ENCODE data around the gene SLC25A45.

SLC25A45 gene

GRCh38 chr11:65427691-65428577, 45.5 kb upstream of the SLC25A45 start:
- H3K4me3 ChIP-seq (ENCODE audit: low read depth, low read length), result peak overlapping the region; percentile 46
- TF ChIP-seq, protein P1, sequence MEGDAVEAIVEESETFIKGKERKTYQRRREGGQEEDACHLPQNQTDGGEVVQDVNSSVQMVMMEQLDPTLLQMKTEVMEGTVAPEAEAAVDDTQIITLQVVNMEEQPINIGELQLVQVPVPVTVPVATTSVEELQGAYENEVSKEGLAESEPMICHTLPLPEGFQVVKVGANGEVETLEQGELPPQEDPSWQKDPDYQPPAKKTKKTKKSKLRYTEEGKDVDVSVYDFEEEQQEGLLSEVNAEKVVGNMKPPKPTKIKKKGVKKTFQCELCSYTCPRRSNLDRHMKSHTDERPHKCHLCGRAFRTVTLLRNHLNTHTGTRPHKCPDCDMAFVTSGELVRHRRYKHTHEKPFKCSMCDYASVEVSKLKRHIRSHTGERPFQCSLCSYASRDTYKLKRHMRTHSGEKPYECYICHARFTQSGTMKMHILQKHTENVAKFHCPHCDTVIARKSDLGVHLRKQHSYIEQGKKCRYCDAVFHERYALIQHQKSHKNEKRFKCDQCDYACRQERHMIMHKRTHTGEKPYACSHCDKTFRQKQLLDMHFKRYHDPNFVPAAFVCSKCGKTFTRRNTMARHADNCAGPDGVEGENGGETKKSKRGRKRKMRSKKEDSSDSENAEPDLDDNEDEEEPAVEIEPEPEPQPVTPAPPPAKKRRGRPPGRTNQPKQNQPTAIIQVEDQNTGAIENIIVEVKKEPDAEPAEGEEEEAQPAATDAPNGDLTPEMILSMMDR (IDR thresholded peaks at IDR 0.05; ENCODE audit: borderline replicate concordance, insufficient read depth, low read depth, low read length), result no peak

- H3K4me3 ChIP-seq (ENCODE audit: low read depth, low read length), result peak overlapping the region; percentile 46
- TF ChIP-seq, protein P1 (IDR thresholded peaks at IDR 0.05; ENCODE audit: borderline replicate concordance, insufficient read depth, low read depth, low read length), result no peak
These were observed 44.6 kb upstream of the SLC25A45 start for GRCh38 chr11:65426839-65427690.

DNA sequence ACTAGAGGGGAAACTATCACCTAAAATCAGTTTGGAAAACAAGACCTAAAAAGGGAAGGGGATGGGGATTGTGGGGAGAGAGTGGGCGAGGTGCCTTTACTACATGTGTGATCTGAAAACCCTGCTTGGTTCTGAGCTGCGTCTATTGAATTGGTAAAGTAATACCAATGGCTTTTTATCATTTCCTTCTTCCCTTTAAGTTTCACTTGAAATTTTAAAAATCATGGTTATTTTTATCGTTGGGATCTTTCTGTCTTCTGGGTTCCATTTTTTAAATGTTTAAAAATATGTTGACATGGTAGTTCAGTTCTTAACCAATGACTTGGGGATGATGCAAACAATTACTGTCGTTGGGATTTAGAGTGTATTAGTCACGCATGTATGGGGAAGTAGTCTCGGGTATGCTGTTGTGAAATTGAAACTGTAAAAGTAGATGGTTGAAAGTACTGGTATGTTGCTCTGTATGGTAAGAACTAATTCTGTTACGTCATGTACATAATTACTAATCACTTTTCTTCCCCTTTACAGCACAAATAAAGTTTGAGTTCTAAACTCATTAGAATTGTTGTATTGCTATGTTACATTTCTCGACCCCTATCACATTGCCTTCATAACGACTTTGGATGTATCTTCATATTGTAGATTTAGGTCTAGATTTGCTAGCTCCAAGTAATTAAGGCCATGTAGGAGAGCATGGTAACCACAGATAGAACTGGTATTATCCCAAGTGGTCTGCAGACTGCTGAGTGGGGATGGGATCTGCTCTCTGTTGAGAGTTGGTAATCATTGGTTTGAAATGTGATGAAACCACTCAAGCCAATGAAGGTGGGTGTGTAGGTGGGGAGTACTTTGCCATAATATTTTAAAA, 43.8 kb upstream of the SLC25A45 start:
- TF ChIP-seq, protein P1 (IDR thresholded peaks at IDR 0.05; ENCODE audit: borderline replicate concordance, insufficient read depth, low read depth, low read length), result no peak
- peak overlapping the region; percentile 94 for H3K4me3 ChIP-seq (ENCODE audit: low read depth, low read length)

- TF ChIP-seq, protein P1 (IDR thresholded peaks at IDR 0.05; ENCODE audit: borderline replicate concordance, insufficient read depth, low read depth, low read length), result no peak
- H3K4me3 ChIP-seq (ENCODE audit: low read depth, low read length), result peak overlapping the region; percentile 94
These were observed 42.9 kb upstream of the SLC25A45 start for GRCh38 chr11:65425105-65425970.

DNA sequence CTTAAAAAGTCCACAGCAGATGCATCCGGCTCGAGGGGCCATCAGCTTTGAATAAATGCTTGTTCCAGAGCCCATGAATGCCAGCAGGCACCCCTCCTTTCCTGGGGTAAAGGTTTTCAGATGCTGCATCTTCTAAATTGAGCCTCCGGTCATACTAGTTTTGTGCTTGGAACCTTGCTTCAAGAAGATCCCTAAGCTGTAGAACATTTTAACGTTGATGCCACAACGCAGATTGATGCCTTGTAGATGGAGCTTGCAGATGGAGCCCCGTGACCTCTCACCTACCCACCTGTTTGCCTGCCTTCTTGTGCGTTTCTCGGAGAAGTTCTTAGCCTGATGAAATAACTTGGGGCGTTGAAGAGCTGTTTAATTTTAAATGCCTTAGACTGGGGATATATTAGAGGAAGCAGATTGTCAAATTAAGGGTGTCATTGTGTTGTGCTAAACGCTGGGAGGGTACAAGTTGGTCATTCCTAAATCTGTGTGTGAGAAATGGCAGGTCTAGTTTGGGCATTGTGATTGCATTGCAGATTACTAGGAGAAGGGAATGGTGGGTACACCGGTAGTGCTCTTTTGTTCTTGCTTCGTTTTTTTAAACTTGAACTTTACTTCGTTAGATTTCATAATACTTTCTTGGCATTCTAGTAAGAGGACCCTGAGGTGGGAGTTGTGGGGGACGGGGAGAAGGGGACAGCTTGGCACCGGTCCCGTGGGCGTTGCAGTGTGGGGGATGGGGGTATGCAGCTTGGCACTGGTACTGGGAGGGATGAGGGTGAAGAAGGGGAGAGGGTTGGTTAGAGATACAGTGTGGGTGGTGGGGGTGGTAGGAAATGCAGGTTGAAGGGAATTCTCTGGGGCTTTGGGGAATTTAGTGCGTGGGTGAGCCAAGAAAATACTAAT, 42.0 kb upstream of the SLC25A45 start:
- peak overlapping the region; percentile 94 for H3K4me3 ChIP-seq (ENCODE audit: low read depth, low read length)
- TF ChIP-seq, protein P1 (IDR thresholded peaks at IDR 0.05; ENCODE audit: borderline replicate concordance, insufficient read depth, low read depth, low read length), result no peak
